Measurements from ENCODE around the gene ELF3. TPM values are rescaled to one million over a fixed set of nuclear protein-coding genes. Genes with fewer than 3 reads are reported as not detected.

The ELF3 gene
- polyA plus RNA-seq, 1 donor from 2014 or later = 0.26 TPM

- no peak overlapping the region for H2AFZ ChIP-seq (ENCODE audit: low read depth, low read length)
- no peak overlapping the region for H3K27ac ChIP-seq (ENCODE audit: low read length)
- TF ChIP-seq CTCF (IDR thresholded peaks at IDR 0.05; ENCODE audit: poor library complexity, severe bottlenecking) (no peak), TAF1 (IDR thresholded peaks at IDR 0.05; ENCODE audit: low read depth) (no peak), RAD21 (conservative IDR thresholded peaks at IDR 0.05) (no peak), REST (IDR thresholded peaks at IDR 0.05; ENCODE audit: borderline replicate concordance) (no peak), EP300 (conservative IDR thresholded peaks at IDR 0.05; ENCODE audit: poor library complexity, severe bottlenecking) (no peak), POLR2AphosphoS5 (IDR thresholded peaks at IDR 0.05) (no peak), SMC3 (conservative IDR thresholded peaks at IDR 0.05; ENCODE audit: poor library complexity) (no peak), EZH2 (IDR thresholded peaks at IDR 0.05; ENCODE audit: borderline replicate concordance, insufficient read depth, low read length, poor library complexity, severe bottlenecking) (no peak), MXI1 (conservative IDR thresholded peaks at IDR 0.05; ENCODE audit: poor library complexity, severe bottlenecking) (no peak)
- no peaks in the 10 kb centered on the region for H3K9me3 ChIP-seq (ENCODE audit: low read length)
- H3K4me2 ChIP-seq (ENCODE audit: low read length) = no peak overlapping the region
- no peak overlapping the region for H3K4me3 ChIP-seq (ENCODE audit: low read length)
- peaks cover 24% of the 10 kb centered on the region for H3K79me2 ChIP-seq (replicated peaks; ENCODE audit: insufficient read depth, low read length)
- H3K9me2 ChIP-seq (ENCODE audit: insufficient read depth, low read length) = no peaks in the 10 kb centered on the region
- H3K27me3 ChIP-seq (ENCODE audit: insufficient read depth, low read depth, low read length) = no peaks in the 10 kb centered on the region
- H4K20me1 ChIP-seq (ENCODE audit: insufficient read depth) = no peaks in the 10 kb centered on the region
- no peaks in the 10 kb centered on the region for H3F3A ChIP-seq (ENCODE audit: insufficient read depth, low read length, poor library complexity, severe bottlenecking)
- no peak overlapping the region for H3K9ac ChIP-seq (ENCODE audit: low read length)
- H3K36me3 ChIP-seq (ENCODE audit: insufficient read depth, low read length) = peaks cover 9% of the 10 kb centered on the region
These were observed 21.8 kb upstream of the ELF3 start for GRCh38 chr1:201988601-201989000.

- TF ChIP-seq TAF1 (IDR thresholded peaks at IDR 0.05; ENCODE audit: low read depth) (no peak), EP300 (conservative IDR thresholded peaks at IDR 0.05; ENCODE audit: poor library complexity, severe bottlenecking) (no peak), MXI1 (conservative IDR thresholded peaks at IDR 0.05; ENCODE audit: poor library complexity, severe bottlenecking) (no peak), EZH2 (IDR thresholded peaks at IDR 0.05; ENCODE audit: borderline replicate concordance, insufficient read depth, low read length, poor library complexity, severe bottlenecking) (no peak), SMC3 (conservative IDR thresholded peaks at IDR 0.05; ENCODE audit: poor library complexity) (no peak), POLR2AphosphoS5 (IDR thresholded peaks at IDR 0.05) (no peak), CTCF (IDR thresholded peaks at IDR 0.05; ENCODE audit: poor library complexity, severe bottlenecking) (no peak), RAD21 (conservative IDR thresholded peaks at IDR 0.05) (no peak), REST (IDR thresholded peaks at IDR 0.05; ENCODE audit: borderline replicate concordance) (no peak)
- no peaks in the 10 kb centered on the region for H3F3A ChIP-seq (ENCODE audit: insufficient read depth, low read length, poor library complexity, severe bottlenecking)
- no peaks in the 10 kb centered on the region for H3K9me2 ChIP-seq (ENCODE audit: insufficient read depth, low read length)
- peaks cover 14% of the 10 kb centered on the region for H3K79me2 ChIP-seq (replicated peaks; ENCODE audit: insufficient read depth, low read length)
- no peaks in the 10 kb centered on the region for H3K27me3 ChIP-seq (ENCODE audit: insufficient read depth, low read depth, low read length)
- H3K9ac ChIP-seq (ENCODE audit: low read length) = no peak overlapping the region
- no peaks in the 10 kb centered on the region for H4K20me1 ChIP-seq (ENCODE audit: insufficient read depth)
- no peak overlapping the region for H2AFZ ChIP-seq (ENCODE audit: low read depth, low read length)
- no peak overlapping the region for H3K27ac ChIP-seq (ENCODE audit: low read length)
- no peak overlapping the region for H3K4me3 ChIP-seq (ENCODE audit: low read length)
- H3K4me2 ChIP-seq (ENCODE audit: low read length) = no peak overlapping the region
- no peaks in the 10 kb centered on the region for H3K9me3 ChIP-seq (ENCODE audit: low read length)
- peaks cover 9% of the 10 kb centered on the region for H3K36me3 ChIP-seq (ENCODE audit: insufficient read depth, low read length)
These were observed 20.8 kb upstream of the ELF3 start for GRCh38 chr1:201989354-201990128.

All from neural cell (in vitro differentiated cells).